GM18951 (cell line): ENCODE results near the gene HOXB5.

ENCODE experiments used
- POLR2A ChIP-seq: IDR thresholded peaks from 4 replicates; pipeline ENCODE4 v1.6.1; 2011; ENCODE audit warnings: mild to moderate bottlenecking; ENCODE audit not compliant: insufficient read length, insufficient read depth; ENCODE audit errors: extremely low read depth
- in situ Hi-C: fragments of 300-500 bp; cut with MboI; formaldehyde crosslinking; loops from one replicate; pipeline ENCODE4 v1.12.0; 2022; ENCODE audit warnings: low sequenced_read_pairs, mixed read lengths, inconsistent platforms; ENCODE audit not compliant: unreplicated experiment

HOXB5 gene

DNA sequence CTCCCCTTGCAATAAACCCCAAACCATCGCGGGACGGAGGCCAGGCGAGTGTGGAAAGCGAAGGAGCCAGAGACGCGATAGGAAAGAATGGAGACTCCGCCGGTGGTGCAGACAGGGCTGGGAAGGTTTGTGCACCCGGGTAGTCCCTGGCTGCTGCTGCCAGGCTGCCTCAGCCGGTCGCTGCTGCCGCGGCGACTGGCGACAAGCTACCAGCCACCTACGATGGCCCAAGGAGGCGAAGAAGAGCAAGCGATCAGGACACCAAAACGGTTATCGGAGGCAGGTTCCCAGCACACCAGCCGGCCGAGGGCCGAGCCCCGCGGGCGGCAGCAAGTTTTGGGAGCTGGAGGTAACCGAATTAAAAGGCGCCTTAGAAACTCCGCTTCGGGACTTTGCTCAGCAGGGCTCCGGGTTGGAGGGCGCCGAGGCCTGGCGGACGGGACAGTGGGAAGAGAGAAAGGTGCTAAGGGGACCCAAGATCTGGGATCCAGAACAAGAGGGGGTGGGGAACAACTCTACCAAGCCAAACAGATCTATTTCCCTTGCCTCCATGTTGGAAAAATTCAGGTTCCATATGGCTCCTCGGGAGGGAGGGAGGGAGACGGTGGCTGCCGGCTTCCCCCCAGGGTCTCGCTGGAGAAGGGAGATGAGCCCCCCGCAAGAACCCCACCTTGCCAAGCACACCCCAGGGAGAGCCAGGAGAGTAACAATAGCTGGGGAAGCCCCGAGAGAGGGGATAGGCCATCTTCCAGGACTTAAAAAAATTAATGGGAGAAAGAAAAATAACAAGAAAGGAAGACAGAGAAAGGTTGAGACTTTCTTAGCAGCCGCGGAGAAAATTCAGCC, 38.9 kb downstream of the HOXB5 start:
- in situ Hi-C loops = no loop called here
- no peak for TF ChIP-seq POLR2A

DNA sequence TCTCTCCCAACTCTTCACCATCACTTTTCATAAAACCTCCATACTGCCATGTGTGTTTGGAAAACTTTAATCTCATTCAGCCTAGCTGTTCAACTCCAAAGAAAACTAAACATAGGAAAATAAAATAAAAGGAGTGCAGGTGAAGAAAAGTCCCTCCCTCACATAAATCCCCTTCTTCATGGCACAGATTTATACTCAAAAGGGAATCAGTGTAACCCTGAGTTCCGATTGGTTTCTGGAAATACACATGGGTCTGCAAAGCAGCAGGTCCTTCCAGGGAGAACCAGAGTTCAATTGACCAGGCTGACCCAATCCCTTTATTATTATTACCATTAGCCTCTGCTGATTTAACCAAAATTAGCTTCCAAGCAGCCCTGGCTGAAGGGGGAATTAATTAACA, 39.8 kb downstream of the HOXB5 start:
- in situ Hi-C loops = no loop called here
- TF ChIP-seq POLR2A = no peak

DNA sequence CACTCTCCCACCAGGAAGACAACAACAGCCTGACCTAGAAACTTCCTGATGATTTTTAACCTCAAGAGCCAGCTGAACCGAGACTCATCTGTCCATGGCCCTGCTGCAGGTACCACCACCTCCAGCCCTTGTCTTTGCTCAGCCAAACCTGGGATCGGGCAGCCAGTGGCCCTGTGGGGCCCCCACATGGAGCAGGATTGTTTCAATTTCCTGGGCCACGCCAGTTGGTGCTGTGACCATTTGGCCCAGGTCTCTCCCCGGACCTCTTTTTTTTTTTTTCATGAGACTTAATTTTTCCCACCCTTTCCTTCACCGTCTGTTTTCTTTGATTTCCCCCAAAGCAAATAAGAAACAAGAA, 40.4 kb downstream of the HOXB5 start:
- TF ChIP-seq POLR2A = no peak
- in situ Hi-C loops = no loop called here

DNA sequence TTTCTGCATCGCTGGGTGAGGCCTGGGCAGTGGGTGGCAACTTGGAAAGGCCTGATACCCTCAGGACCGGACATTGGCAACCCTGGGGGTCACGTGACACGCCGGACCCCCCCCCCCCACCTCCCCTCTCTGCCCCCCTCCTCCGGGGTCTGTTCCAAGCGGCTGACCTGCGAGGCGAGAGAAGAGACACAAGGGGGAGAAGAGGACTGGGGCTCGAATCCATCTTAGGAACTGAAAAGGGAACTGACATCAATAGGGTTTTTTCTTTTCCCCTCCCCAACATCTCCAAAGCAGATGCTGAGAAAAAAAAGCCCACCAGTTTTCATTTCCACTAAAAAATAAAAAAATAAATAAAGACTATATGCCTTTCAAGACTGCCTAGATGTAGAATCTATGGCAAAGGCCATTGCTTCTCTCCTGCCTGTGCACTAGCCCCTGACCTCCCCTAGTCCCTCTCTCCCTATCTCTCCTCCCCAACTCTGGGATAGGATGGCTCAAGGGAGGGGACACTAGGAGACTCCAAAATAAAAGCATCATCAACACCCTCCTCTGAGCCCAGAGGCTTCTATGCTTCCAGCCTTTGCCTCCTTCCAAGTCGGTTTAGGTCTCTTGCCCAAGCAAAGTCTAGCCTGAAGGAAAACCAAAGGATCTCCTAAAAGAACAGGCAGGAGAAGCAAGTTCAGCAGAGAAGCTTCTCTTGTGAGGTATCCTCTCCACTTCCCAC, 41.0 kb downstream of the HOXB5 start:
- TF ChIP-seq POLR2A = no peak
- in situ Hi-C loops = no loop called here

DNA sequence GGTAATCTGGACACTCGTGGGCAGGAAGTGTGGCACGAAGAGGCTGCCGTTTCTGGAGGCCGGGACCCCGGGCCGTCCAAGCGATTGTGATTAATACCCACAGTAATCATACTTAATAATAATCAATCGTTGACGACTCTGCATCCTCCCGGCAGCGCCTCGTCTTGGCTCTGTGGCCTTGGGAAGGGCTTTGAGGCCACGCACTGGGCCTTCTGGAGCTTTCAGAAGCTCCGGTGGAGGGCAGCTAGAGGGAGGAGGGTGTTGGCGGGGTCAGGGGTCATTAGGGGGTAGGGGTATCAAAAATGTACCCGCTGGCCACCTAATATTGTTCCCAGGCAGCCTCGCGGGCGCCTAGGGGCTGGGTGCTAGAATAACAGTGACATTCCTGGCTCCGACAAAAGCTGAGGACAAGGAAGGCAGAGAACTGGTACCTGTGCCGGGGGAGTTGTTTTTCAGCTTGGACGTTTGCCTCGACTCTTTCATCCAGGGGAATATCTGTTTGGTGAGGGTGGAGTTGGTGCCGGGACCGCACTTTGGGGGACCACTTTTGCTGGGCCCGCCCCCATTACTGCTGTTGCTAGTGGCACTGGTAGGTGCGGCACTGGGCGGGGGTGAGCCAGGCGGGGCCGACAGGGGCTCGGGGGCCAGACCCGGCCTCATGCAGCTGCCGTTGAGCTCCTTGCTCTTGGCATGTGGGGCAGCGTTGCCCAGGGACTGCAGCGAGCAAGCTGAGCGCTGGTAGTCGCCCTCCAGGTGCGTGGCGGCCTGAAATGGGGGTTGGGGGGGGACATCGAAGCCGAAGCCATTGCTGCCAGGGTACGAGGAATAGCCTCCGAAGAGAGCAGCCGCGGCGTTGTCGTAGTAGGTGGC, 41.7 kb downstream of the HOXB5 start:
- in situ Hi-C loops = no loop called here
- TF ChIP-seq POLR2A = no peak

DNA sequence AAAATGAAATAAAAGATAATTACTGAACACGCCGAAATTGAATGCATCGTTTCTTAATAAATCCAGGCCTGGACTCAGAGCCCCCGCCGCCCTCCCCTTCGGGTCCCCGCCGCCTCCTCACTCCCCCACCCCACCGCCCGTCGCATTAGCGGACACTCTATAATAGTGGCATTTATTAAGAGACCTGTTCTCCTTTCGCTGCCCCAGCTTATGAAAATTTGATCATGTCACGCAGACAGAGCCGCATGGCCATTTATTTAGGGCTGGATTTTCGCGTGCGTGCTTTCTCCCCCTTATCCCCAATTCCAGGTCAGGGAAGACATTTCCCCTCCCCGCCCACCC, 42.4 kb downstream of the HOXB5 start:
- in situ Hi-C loops = no loop called here
- no peak for TF ChIP-seq POLR2A

DNA sequence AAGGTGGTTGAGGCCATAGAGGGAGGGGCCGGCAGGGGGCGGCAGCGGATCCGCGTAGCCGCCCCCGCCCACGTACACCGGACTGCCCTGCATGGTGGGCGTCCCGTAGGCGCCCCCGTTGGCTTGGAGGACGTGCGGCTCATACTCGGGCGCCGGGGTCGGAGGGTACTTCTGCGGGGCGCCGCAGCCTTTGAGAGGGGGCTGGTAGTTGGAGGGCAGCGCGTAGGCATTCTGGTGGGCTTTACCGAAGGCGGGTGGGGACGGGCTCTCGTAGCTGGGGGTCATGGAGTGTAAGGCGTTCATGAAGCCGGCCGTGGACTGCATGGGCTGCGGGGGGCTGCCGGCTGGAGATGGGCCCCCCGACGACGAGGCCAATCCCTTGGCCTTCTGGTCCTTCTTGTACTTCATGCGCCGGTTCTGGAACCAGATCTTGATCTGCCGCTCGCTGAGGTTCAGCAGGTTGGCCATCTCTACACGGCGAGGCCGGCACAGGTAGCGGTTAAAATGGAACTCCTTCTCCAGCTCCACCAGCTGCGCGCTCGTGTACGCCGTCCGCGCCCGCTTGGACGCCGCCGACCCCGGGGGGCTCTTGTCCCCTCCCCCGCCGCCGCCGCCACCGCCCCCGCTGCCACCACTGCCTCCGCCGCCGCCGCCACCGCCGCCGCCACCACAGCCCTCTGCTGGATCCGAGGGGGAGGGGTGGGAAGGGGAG, 42.9 kb downstream of the HOXB5 start:
- in situ Hi-C loops = no loop called here
- TF ChIP-seq POLR2A = no peak

DNA sequence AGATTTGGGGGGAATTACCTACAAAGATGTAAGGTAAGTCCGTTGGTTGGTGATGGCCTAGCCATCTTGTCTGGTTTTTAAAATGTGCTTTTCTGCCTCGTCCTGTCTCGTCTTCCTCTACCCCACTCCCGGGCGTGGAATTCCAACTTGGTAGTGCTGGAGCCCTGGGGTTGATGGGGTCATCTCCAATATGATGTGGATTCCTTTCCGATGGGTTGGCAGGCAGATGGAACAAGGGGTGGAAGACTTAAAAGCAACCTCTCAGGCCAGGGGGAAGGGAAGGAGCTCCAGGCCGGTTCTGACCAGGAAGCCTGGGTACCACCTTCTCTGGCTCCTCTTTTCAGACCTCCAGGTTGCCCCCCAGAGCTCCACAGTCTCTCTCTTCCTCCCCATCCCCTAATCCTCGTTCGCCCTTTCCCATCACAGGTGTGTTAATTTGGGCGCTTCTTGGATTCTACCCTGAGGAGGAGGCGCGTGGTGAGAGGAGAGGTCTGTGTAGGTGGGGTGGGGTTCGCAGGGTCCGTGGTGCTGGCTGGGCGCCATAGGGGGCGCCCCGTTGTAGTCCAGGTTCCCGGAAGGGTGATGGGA, 43.6 kb downstream of the HOXB5 start:
- in situ Hi-C loops = no loop called here

DNA sequence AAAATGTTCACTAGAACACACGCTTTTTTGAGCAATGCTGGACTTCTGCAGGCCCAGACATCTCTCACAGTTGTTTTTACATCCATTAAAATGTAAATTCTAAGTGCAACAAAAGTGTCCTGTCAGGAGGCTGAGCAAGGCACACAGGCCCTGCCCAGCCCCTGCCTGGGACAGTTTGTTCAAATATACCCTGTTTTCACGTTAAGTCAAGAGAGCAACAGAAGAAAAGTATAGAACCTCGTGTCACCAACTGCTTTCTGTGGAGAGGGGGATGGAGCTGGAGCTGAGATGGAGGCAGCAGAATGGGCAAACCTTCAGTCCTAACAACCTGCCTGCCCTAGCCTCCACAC, 44.3 kb downstream of the HOXB5 start:
- in situ Hi-C loops = no loop called here
- TF ChIP-seq POLR2A = no peak

More for the DNA sequence above, 43.6 kb downstream of the HOXB5 start:
- no peak for TF ChIP-seq POLR2A

DNA sequence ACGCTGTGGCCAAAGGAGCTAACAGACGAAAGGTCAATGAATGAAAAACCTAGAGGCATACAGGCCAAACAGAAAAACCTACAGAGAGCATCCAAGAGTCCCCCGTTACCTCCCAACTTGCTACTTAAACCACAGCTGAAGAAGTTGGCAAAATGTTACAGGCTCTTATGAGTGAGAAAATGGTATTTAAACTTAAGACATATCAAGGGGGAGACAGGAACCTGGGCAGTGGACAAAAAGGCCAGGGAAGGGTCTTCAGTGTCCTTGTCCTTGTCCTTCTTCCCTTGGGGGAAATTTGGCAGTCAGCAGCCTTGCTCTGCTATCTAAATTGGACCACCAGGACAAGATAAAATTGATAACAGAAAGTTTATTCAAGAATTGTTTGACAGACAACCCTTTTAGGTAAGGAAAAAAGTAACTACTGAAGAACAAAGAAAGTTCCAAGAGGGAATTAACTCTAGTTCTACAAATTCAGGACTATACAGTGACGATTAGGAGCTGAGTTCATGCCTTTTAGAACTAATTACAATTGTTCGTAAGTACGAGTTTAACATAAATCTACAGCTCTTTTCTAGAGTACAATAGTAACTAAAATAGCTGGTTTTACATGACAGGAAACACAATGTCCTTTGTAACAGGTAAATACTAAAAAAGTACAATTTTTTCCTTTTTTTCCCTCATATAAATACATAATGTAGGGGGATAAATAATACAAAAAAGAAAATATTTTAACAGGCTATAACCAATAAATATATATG, 44.9 kb downstream of the HOXB5 start:
- TF ChIP-seq POLR2A = no peak
- in situ Hi-C loops = no loop called here

DNA sequence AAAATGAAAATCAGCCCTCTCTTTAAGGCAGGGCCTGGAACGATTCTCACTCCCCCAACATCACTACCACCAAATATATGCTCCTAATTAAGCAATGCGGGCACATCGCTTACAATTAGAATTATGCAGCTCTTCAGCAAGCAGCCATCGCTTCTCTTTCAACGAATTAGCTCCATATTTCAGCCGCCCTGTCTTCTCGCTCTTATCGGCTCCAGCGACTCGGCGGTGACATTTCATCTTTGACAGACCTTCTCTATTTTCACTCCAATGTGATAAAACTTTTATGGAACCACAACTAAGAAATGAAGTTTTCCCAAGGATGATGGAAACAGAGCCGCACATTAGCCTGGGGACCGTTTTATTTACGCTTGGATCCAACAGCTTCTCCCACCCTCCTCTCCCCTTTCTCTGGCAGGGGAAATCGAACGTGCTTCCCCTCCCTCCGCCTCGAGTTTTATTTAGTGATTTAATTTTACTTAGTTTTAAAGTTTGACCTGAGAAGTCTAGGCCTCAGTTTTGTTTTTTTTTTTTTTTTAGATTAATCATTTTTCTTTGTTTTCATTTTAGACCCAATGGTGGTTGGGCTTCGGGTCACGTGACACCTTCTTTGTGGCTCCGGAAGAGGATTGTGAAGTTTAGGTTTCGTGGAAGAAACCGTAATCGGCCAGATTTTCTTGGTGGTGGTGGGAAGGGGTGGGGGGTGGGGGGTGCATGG, 45.6 kb downstream of the HOXB5 start:
- TF ChIP-seq POLR2A = no peak
- in situ Hi-C loops = no loop called here
